HG03066 (cell line): Measurements from ENCODE around the gene GAL3ST2.
"Not testable (repeated sequence)": the region's sequence is repeated elsewhere in the genome, so short reads cannot be mapped to it uniquely, and the experiment has no call there.

ENCODE experiments used
- ATAC-seq: cut with Tn5 transposase; IDR thresholded peaks from one replicate; pipeline ENCODE4 v1.9.1; 2021; ENCODE audit warnings: low read depth; ENCODE audit not compliant: unreplicated experiment

GAL3ST2 gene

GRCh38 chr2:241745276-241745675 is 31.3 kb upstream of the GAL3ST2 start:
- ATAC-seq: no peak

GRCh38 chr2:241746084-241746483 is 30.5 kb upstream of the GAL3ST2 start:
- no peak for ATAC-seq

GRCh38 chr2:241748468-241749256 is 28.0 kb upstream of the GAL3ST2 start:
- no peak for ATAC-seq

- ATAC-seq: no peak
Measured at GRCh38 chr2:241750076-241750840, 26.4 kb upstream of the GAL3ST2 start.

GRCh38 chr2:241751152-241751551 is 25.5 kb upstream of the GAL3ST2 start:
- ATAC-seq: no peak

DNA sequence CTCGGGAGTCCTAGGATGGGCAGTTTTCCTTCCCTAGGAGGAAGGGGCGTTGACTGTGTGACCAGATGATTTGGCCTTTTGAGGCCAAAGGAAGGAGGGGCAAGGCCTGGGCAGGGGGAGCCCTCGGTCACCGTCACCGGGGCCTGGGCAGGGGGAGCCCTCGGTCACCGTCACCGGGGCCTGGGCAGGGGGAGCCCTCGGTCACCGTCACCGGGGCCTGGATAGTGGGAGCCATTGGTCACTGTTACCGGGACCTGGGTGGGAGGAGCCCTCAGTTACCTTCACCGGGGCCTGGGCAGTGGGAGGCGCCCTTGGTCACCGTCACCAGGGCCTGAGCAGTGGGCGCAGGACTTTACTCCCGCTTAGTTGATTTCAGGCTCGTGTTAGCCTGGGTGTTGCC is 24.8 kb upstream of the GAL3ST2 start:
- ATAC-seq: no peak

DNA sequence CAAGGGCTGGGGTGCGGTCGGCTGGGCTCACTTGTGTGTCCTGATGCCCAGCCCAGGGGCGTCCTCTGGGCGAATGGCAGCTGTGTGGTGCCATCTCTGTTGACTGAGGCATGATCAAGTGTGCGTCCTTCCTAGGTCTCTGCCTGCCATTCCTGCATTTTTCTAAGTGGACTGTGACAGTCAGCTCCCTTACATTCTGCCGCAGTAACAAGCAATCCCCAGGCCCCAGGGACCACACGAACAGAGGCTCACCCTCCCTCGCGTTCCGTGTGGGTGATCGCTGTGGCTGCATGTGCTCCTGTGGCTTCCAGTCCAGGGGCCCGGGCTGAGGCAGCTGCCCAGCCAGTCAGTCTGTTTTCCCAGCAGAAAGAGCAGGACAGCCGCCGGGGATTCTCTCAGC is 24.4 kb upstream of the GAL3ST2 start:
- no peak for ATAC-seq

GRCh38 chr2:241752689-241753276 is 23.8 kb upstream of the GAL3ST2 start:
- ATAC-seq: no peak

GRCh38 chr2:241753493-241753892 is 23.1 kb upstream of the GAL3ST2 start:
- no peak for ATAC-seq

DNA sequence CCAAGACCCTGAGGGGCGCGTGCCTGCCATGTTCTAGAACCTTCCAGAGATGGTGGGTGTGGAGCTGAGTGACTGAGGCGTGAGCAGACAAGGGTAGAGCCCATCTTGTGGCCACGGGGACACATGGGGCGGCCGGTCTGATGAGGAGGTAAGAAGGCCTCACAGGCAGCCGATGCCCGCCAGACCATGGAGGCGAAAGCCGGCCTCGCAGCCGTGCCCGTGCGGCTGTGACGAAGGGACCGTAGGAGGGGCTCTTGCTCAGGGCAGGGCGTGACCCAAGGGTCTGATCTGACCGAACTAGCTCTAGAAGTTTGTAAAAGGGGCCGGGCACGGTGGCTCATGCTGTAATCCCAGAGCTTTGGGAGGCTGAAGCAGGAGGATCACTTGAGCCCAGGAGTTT is 22.6 kb upstream of the GAL3ST2 start:
- ATAC-seq: no peak

GRCh38 chr2:241755166-241755565 is 21.5 kb upstream of the GAL3ST2 start:
- ATAC-seq: no peak

DNA sequence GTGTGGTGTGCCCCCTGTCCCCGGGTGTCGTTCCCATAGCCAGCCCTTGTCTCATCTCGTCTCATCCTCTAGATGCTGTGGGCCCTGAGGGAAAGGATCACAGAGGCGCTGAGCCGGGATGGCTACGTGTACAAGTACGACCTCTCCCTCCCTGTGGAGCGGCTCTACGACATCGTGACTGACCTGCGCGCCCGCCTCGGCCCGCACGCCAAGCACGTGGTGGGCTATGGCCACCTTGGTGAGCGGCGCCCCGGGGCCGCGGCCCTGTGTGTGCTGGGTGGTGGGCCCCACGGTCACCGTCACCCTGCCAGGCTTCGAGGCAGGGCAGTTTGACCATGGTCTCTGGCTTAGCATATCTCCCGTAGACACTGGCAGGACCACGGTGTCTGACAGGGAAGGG is 20.8 kb upstream of the GAL3ST2 start:
- no peak for ATAC-seq

- ATAC-seq: no peak
Measured at GRCh38 chr2:241759067-241759807, 17.4 kb upstream of the GAL3ST2 start.

GRCh38 chr2:241759893-241760292 is 16.7 kb upstream of the GAL3ST2 start:
- ATAC-seq: not testable (repeated sequence)

GRCh38 chr2:241760301-241760771 is 16.3 kb upstream of the GAL3ST2 start:
- no peak for ATAC-seq

GRCh38 chr2:241762321-241762932 is 14.2 kb upstream of the GAL3ST2 start:
- no peak for ATAC-seq

GRCh38 chr2:241762933-241763369 is 13.7 kb upstream of the GAL3ST2 start:
- ATAC-seq: no peak

GRCh38 chr2:241763551-241764274 is 12.9 kb upstream of the GAL3ST2 start:
- ATAC-seq: no peak
